Measurements from ENCODE around the gene AREL1.
"Not testable (repeated sequence)": the region's sequence is repeated elsewhere in the genome, so short reads cannot be mapped to it uniquely, and the experiment has no call there.

Gene AREL1, protein sequence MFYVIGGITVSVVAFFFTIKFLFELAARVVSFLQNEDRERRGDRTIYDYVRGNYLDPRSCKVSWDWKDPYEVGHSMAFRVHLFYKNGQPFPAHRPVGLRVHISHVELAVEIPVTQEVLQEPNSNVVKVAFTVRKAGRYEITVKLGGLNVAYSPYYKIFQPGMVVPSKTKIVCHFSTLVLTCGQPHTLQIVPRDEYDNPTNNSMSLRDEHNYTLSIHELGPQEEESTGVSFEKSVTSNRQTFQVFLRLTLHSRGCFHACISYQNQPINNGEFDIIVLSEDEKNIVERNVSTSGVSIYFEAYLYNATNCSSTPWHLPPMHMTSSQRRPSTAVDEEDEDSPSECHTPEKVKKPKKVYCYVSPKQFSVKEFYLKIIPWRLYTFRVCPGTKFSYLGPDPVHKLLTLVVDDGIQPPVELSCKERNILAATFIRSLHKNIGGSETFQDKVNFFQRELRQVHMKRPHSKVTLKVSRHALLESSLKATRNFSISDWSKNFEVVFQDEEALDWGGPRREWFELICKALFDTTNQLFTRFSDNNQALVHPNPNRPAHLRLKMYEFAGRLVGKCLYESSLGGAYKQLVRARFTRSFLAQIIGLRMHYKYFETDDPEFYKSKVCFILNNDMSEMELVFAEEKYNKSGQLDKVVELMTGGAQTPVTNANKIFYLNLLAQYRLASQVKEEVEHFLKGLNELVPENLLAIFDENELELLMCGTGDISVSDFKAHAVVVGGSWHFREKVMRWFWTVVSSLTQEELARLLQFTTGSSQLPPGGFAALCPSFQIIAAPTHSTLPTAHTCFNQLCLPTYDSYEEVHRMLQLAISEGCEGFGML

DNA sequence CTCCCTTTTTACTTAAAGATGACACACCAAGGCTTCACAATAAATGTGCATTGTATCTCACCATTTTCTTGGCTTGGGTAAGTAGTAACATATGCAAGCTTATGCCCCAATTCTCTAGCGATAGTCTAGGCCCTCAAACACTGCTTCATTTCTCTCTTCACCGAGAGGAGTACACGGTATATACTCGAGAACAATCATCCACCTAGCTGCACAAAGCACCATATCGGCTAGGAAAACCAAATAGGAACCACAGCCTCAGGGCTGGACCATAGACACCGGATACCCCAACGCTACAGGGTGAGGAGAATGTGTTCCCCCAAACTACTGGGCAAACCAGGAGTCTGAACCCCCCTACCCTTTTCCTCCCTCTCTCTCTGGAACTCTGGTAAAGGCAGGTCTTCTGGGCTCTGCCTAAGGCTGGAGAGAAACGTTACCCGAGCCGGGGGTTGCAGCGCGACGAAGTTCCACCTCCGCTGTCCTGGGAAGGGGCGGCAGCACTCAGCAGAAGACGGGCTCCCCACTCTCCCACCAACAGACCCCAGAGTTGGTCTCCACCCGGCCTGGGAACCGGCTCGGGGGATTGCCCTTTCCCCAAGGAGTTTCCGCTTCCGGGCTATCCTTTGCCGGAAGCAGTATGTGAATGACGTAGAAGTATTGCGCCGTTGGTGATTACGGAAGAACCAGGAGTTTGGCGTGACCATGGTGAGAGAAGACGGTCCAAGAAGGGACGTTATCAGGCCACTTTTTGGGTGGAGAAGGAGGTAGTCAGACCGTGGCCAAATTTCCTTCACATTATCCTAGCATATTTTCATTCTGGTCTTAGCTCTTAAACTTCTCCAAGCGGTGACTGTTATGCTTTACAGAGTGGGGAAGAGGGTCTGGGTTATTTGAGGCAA lies at the start of gene AREL1, which contains the start of gene FCF1:
TSS of gene AREL1 (minus strand) at position 582 of the 896 bp plus-strand sequence. CDS start 27,465 bp downstream, outside the sequence.
TSS of gene FCF1 (plus strand) at position 646 of the 896 bp plus-strand sequence. CDS start at position 700, 54 bp downstream.
- no peak for DNase-seq

DNA sequence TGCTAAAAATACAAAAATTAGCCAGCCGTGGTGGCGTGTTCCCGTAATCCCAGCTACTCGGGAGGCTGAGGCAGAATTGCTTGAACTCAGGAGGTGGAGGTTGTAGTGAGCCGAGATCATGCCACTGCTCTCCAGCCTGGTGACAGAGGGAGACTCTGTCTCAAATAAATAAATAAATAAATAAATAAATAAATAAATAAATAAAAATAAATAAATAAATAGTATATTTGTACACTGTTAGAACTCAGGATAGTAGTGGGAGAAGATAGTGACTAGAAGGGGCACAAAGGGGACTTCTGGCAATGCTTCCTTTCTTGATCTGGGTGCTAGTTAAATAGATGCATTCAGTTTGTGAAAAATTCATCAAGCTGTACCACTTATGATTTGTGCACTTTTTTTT lies 45.6 kb upstream of the AREL1 start:
- not testable (repeated sequence) for DNase-seq

DNA sequence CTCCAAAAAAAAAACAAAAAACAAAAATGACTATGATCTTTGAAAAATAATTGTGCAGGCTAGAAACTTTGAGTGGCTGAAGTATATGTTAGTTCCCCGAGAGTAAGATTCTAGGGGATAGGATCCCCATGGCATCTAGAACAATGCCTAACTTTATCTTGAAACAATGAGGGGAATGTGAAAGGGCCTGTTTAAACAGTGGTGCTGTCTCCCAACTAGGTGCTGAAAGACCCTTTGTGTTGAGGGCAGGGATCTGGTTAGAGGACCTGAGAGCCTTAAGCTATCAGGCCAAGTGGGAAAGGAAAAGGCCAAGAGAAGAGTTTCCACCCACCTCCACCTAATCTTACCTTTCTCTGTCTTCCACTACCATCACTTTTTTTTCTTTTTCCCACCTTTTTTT lies 43.4 kb upstream of the AREL1 start:
- no peak for DNase-seq

DNA sequence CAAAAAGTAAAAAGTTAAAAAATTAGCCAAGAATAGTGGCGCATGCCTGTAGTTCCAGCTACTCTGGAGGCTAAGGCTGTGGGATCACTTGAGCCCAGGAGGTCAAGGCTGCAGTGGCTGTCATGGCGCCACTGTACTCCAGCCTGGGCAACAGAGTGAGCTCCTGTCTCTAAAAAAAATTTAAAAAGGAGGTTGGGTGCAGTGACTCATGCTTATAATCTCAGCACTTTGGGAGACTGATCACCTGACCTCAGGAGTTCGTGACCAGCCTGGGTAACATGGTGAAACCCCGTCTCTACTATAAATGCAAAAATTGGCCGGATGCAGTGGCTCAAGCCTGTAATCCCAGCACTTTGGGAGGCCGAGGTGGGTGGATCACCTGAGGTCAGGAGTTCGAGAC lies 42.0 kb upstream of the AREL1 start:
- no peak for DNase-seq

DNA sequence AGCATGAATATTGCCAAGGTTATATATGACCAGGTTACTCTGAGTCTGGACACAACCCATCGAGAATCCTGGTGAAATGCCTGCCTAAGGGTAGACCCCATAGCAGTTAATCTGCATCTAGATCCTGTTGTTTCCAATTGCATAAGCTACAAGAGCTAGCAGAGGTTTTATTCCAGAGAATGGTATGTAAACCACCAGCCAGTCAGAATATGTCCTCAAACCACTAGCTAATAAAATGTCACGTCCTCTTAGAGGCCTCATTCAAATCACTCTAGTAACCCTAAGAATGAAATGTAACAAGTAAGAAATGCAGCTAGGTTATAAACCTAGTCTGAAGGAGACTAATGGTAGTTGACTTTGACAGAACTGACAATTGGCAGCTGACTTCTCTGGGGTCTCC lies 41.3 kb upstream of the AREL1 start:
- no peak for DNase-seq

DNA sequence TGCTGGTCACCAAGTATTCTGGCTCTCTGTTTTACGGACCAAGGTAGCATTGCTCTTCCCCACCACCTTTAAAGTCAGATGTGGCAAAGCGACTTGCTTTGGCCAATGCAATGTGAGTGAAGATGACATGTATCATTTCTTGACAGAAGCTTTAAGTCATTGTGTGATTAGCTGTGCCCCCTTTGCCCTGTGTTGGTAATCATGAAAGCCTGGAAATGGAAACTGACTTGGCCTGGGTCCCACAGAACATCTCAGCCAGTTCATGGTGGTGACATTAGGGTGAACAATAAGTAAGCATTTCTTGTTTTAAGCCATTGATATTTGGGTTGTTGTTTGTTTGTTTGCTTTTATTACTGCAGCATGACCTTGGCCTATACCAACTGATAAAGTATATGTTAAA lies 34.4 kb upstream of the AREL1 start:
- no peak for DNase-seq

DNA sequence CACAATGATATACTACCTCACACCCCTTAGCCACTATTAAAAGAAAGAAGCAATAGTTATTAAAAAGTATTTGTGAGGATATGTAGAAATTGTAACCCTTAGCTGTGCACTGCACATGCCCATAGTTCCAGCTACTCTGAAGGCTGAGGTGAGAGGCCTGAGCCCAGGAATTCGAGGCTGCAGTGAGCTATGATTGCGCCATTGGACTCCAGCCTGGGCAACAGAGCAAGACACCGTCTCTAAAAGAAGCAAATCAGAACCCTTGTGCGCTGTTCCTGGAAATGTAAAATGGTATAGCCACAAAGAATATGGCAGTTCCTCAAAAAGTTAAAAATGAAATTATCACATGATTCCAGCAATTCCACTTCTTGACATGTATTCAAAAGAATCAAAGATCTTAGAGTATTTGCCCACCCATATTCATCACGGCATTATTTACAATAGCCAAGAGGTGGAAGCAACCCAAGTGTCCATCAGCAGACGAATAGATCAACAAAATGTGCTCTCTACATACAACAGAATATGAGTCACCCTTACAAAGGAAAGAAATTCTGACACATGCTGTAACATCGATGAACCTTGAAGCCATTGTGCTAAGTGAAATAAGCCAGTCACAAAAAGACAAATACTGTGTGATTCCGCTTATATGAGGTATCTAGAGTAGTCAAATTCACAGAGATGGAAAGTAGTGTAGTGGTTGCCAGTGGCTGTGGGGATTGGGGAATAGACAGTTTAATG lies 26.6 kb upstream of the AREL1 start:
- no peak for DNase-seq

DNA sequence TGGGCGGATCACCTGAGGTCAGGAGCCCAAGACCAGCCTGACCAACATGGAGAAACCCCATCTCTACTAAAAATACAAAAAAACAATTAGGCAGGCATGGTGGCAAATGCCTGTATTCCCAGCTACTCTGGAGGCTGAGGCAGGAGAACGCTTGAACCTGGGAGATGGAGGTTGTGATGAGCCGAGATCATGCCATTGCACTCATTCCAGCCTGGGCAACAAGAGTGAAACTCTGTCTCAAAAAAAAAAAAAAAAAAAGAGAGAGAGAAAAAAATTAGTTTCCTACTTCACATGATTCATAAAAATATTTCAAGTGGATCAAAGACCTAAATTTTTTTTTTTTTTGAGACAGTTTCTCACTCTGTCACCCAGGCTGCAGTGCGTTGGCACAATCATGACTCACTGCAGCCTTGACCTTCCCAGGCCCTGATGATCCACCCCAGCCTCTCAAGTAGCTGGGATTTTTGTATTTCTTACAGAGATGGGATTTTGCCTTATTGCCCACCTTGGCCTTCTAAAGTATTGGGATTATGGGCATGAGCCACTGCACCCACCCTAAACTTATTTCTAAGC lies 25.0 kb upstream of the AREL1 start:
- no peak for DNase-seq

DNA sequence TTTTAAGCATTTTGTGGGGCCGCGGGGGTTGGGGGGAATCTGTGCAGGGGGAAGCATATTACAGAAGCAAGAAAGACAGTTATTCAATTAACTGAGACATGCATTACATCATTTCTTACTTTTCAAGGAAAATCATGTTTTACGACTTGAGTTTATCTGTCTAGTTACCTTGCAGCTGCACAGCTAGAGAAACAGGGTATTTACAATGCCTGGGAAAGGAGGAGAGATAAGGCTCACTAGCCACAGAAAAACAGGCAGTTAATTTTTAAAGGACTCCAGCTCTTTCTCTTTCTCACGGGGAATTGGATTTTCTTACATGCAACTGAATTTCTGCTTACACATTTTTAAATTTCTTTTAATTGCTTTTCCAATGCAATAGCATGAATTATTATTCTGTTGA lies 22.2 kb upstream of the AREL1 start:
- DNase-seq, result no peak

DNA sequence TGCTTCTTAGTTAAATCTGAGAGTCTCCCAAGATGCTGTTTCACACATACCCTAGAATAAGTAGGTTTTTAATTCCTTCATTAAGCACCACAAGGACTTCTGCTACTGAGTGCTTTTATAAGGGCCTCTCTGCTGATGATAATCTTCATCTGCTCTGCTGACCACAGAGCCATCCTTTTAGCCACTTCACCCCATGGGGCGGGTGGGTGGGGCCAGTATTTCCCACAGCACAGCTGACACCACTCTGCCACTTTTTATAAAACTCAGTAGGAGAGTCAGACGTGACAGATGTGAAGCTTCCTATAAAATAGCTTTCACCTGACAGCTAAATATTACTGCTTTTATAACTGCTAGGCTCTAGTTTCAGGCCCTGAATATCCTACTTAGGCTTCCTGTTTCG lies 20.3 kb upstream of the AREL1 start:
- DNase-seq, result no peak

DNA sequence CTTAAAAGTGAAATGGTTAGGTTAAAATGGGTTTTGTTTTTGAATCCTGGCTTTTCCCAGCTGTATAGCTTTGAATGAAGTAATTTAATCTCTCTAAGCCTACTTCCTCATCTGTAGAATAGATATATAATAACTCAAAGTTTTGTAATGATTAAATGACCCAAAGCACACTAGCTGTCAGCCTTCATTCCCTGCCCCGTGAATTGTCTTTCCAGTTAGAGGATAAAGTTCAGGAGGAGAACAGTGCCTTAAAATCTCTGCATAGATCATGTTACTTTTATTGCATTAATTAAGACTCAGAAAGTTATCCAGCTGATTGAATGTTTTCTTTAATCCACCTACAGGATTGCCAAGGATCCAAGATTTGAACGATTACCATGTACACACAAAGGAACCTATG lies 19.5 kb upstream of the AREL1 start:
- DNase-seq, result no peak

DNA sequence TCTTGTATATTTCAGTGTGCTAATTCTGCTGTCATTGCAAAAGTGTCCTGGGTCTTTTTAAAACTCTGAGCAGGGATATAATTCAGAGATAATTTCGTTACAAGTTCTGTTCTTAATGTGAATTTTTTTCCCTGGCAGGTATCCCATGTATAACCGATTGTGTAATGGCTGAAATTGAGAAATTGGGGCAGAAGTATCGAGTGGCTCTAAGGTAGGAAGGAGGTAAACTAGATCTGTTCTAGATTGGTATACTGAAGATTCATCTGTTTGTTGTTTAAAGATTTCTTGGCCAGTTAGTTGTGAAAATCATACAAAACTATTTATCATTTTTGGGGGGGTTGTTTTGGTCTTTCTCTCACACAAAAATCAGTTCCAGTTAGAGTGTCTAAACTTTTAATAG lies 10.3 kb upstream of the AREL1 start:
- no peak for DNase-seq

DNA sequence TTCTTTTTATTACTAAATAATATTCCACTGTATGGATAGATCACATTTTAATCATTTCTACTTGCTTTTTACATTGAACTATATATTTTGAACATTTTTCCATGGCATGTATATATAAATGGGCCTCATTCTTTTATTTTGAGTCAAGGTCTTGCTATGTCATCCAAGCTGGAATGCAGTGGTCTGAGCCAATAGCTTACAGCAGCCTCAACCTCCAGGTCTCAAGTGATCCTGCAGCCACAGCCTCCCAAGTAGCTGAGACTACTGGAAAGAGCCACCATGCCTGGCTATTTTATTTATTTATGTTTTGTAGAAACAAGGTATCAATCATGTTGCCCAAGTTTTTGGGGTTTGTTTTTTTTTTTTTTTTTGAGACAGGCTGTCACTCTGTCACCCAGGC lies 7.6 kb upstream of the AREL1 start:
- no peak for DNase-seq

DNA sequence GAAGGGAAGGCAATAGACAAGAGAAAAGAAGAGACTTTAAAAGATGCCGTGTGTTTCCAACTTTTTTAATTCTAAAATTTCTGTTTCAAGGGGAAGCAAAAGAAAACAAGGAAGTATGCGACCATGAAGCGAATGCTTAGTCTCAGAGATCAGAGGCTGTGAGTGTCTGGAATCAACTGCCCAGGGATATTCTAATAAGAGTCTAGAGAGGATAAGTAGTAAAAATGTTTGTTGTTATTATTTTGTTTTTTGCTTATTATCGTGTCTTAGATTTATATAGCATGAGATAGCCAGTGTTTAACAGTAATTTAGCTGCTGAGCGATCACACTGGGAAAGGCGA lies 485 bp upstream of the AREL1 start:
- DNase-seq, result no peak

DNA sequence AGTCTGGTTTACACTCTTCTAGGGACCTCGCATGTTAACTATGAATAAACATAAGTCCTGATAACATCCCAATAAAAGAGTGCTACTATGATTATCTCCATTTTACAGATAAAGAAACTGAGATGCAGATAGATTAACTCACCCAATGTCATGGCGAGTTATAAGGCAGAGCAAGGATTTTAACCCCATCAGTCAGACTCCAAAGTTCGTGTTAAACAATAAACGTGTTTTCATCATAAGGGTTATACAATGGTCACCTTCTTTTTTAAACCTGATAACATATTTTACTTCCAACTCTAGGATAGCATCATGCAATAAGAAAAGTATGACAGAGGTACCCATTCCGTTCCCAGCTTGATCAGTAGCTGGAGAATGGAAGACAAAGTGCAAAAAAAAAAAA lies 1.2 kb downstream of the AREL1 start:
- DNase-seq, result no peak

DNA sequence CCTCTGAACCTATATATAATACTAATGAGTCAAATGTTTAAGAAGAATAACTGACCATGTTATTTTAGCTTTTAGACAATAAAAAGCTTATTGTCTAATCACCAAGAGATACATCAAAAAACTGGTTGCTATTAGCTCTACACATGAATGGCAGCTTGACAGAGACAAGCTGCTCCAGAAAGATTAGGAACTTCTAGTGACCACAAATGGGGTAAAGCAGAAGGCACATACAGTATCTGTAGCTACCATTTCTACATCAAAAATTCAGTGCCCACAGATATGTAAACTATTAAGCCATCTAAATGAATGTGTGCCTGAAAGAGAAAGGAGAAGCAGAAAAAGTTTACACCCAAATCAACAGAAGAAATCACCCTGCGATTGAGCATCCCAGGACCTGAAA lies 2.4 kb downstream of the AREL1 start:
- no peak for DNase-seq

DNA sequence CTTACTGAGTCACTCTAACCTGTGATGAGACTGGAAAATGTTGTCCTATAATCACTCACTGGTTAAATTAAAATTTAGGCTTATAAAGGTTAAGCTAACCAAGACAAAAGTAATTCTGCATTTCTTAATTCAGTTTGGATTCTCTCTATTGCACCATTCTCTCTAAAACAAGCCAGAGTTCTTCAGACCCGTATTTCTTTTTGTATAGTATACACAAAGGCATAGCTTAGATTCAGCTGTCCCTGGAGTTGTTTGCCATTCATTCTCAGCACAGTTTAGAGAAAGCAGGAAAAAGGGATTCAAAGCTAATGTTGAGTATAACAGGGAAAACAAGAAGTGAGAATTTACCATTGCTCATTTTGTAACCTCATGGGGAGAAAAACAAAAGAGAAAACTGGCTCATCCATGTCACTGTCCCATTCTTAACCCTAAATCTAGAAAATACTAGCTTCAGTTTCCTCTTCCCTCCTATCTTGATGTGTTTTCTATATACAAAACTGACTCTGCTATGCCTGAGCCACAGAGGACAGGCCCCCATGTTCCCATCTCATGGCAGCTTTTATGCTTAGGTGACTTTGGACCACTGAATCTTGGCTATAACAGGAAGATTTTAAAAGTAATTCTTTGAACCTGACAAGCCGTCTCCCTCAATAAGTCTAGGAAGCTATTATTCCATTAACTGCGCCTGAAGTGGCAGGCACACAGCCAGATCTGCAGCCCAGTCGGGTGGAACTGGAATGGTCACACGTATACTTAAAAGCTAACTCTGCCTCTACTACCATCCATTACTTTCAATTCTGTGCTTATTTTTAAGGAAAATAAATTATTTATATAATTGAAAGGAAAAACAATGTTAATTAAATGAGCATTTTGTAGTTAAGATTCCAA lies 7.0 kb downstream of the AREL1 start:
- DNase-seq, result no peak

DNA sequence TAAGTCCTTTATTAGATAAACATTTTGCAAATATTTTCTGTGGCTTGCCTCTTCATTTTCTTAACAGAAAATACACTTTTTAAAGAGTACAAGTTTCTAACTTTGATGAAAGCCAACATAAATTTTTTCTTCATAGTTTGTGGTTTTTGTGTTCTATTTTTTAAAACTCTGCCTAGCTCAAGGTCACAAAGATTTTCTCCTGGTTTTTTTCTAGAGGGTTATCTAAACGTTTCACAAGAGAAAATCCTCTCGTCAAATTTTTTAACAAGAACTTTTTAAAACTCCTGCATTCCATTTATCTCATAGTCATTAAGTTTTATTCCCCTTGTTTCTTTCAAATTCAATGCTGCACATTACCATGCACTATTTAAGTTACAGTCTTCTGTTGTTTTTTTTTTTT lies 8.2 kb downstream of the AREL1 start:
- no peak for DNase-seq

DNA sequence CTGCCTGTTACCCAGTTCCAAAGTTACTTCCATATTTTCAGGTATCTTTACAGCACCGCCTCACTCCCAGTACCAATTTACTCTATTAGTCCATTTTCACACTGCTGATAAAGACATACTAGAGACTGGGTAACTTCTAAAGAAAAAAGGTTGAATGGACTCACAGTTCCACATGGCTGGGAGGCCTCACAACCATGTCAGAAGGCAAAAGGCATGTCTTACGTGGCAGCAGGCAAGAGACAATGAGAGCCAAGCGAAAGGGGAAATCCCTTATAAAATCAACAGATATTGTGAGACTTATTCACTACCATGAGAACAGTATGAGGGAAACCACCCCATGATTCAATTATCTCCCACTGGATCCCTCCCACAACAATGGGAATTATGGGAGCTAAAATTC lies 9.8 kb downstream of the AREL1 start:
- no peak for DNase-seq

DNA sequence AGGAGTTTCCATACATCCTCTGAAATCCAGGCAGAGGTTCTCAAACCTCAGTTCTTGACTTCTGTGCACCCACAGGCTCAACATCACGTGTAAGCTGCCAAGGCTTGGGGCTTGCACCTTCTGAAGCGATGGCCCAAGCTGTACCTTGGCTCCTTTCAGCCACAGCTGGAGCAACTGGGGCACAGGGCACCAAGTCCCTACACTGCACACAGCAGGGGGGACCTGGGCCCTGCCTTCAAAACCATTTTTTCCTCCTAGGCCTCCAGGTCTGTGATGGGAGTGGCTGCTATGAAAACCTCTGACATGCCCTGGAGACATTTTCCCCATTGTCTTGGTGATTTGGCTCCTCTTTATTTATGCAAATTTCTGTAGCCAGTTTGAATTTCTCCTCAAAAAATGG lies 10.6 kb downstream of the AREL1 start:
- DNase-seq, result no peak

DNA sequence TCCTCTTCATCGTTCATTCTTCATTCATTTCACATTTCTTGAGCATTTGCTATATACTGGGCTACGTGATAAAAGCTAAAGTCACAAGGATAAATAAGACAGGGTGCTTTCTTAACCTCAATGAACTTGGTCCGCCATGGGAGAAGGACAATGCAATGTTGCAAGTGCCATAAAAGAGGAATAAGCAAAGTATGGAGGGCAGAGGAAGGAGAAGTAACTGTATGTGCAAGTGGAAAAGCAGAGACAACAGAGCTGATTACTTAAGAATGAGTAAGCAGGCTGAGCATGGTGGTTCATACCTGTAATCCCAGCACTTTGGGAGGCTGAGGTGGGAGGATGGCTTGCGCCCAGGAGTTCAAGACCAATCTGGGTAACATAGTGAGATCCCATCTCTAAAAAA lies 14.4 kb downstream of the AREL1 start:
- no peak for DNase-seq

All from NCI-H774 (cell line).